Ovary (tissue), 9 donors: ENCODE results near the gene MOBP. TPM values are rescaled to one million over a fixed set of nuclear protein-coding genes. Genes with fewer than 3 reads are reported as not detected.

ENCODE experiments used
- DNase-seq, 5 donors: peaks; one replicate each; pipeline ENCODE4 v3.0.0-alpha.2; 2019 to 2020
- H3K27ac ChIP-seq, 2 donors: fragments of 200-600 bp; one replicate each; pipeline versions ENCODE4 v1.5.1 to v1.8.0; 2019 to 2022
- H3K27me3 ChIP-seq: fragments of 200-600 bp; one replicate; pipeline ENCODE4 v1.8.0; 2022
- H3K36me3 ChIP-seq: fragments of 200-600 bp; sonication (generic); one replicate; pipeline ENCODE4 v1.5.1; 2019
- H3K4me1 ChIP-seq: one replicate; pipeline ENCODE4 v1.8.1; 2013; ENCODE audit warnings: mild to moderate bottlenecking, moderate library complexity; ENCODE audit not compliant: insufficient read depth
- H3K4me3 ChIP-seq: fragments of 200-600 bp; sonication (generic); one replicate; pipeline ENCODE4 v1.5.1; 2017
- H3K9me3 ChIP-seq, 2 donors: fragments of 200-600 bp in 1 of 2; sonication (generic) in 1 of 2; one replicate each; pipeline versions ENCODE4 v1.5.1 to v1.8.1; 2013 to 2019; ENCODE audit warnings: mild to moderate bottlenecking in 1 of 2, moderate library complexity in 1 of 2
- CTCF ChIP-seq, 3 donors: fragments of 450-650 bp in 2 of 3; fragments of 200-600 bp in 1 of 3; IDR thresholded peaks; one replicate each; pipeline versions ENCODE4 v1.5.1 to v1.8.0; 2016 to 2022; ENCODE audit warnings: antibody characterized with exemption in 3 of 3, mild to moderate bottlenecking in 1 of 3
- EP300 ChIP-seq: sonication (generic); formaldehyde crosslinking; IDR thresholded peaks from one replicate; pipeline ENCODE4 v1.6.1; 2017; ENCODE audit warnings: antibody characterized with exemption
- POLR2A ChIP-seq: fragments of 450-650 bp; IDR thresholded peaks from one replicate; pipeline ENCODE4 v1.6.1; 2017; ENCODE audit warnings: antibody characterized with exemption, mild to moderate bottlenecking, moderate library complexity
- WGBS, 3 donors: extraction: QIAGEN DNeasy Blood & Tissue Kit in 1 of 3; methylation state at CpG; one replicate each; pipeline versions ENCODE4 v1.1.5 to v1.1.7; 2013 to 2017; 5-methylcytosine and 5-hydroxymethylcytosine counted together
- intact Hi-C, 4 donors: fragments of 100-400 bp; cut with DNase I; formaldehyde crosslinking; loops; one replicate each; pipeline versions ENCODE4 v1.11.0 to v1.15.1; 2022 to 2023
- polyA plus RNA-seq, 2 donors: library from polyadenylated mRNA; stranded (reverse); fragments of 200-250 nt in 1 of 2; fragments of 350-450 nt in 1 of 2; fragmentation: Illumina TruSeq in 1 of 2; extraction: RNeasy Lipid Tissue Mini Kit (QIAGEN cat#74804) in 1 of 2; gene quantifications; one replicate each; pipeline ENCODE4 v1.2.3, GENCODE V29; 2013 to 2014
- total RNA-seq, 7 donors: library from RNA; depleted of rRNA in 2 of 7; stranded (reverse); fragments of >200 nt in 2 of 7; fragmentation: NEBNext Ultra II Directional in 3 of 7; extraction: Animal tissue kit (Norgen Biotek cat#: 25700) in 3 of 7; gene quantifications; one replicate each; pipeline versions ENCODE4 v1.1.0 to v1.2.4, GENCODE V29; 2016 to 2023
- donor health status: DM: no; HTN: no; CAD: no; lungs with moderate emphysema.
- donor health status: DM: no; HTN: no; CAD: no.
- donor health status: Bipolar disorder and iron deficiency.
- donor health status: DM: yes; HTN: yes; CAD: no.
- donor health status: DM: no; HTN: no; CAD: no.
- donor health status: DM: yes; HTN: yes; CAD: no.

Gene MOBP
- total and polyA plus RNA-seq, 9 donors: 0.07 to 1.0 (median 0.23) TPM; not detected in 1

GRCh38 chr3:39433642-39434041 lies 33.8 kb upstream of the MOBP start:
- Histone ChIP-seq H3K4me1 (peaks cover 5% of the 10 kb centered on the region), H3K27ac (no peak overlapping the region), H3K4me3 (no peak overlapping the region), H3K27me3 (no peaks in the 10 kb centered on the region), H3K36me3 (no peaks in the 10 kb centered on the region), H3K9me3 (no peaks in the 10 kb centered on the region)
- 23 to 49% (median 32%) methylated on average over 3 of the region's 3 CpGs for WGBS, 3 donors
- intact Hi-C loops: no loop called here
- no peak for DNase-seq
- no peak for TF ChIP-seq CTCF (IDR thresholded peaks at IDR 0.05)
- no peak for TF ChIP-seq POLR2A
- TF ChIP-seq EP300: no peak

GRCh38 chr3:39434574-39434973 lies 32.9 kb upstream of the MOBP start:
- H3K4me3 ChIP-seq: no peak overlapping the region
- H3K4me1 ChIP-seq: peaks cover 5% of the 10 kb centered on the region
- no peak overlapping the region for H3K27ac ChIP-seq
- no peak for TF ChIP-seq EP300
- TF ChIP-seq POLR2A: no peak
- no peak for TF ChIP-seq CTCF (IDR thresholded peaks at IDR 0.05)
- intact Hi-C loops: no loop called here
- 65 to 88% (median 79%) methylated on average over 5 of the region's 5 CpGs for WGBS, 3 donors
- H3K27me3 ChIP-seq: no peaks in the 10 kb centered on the region
- H3K36me3 ChIP-seq: no peaks in the 10 kb centered on the region
- no peak for DNase-seq
- no peaks in the 10 kb centered on the region for H3K9me3 ChIP-seq

GRCh38 chr3:39435006-39435748 lies 32.3 kb upstream of the MOBP start:
- 33 to 75% (median 55%) methylated on average over 1 of the region's 1 CpG for WGBS, 3 donors
- peaks cover 5% of the 10 kb centered on the region for H3K4me1 ChIP-seq
- no peak for TF ChIP-seq EP300
- TF ChIP-seq POLR2A: no peak
- TF ChIP-seq CTCF (IDR thresholded peaks at IDR 0.05): no peak
- no peak overlapping the region for H3K4me3 ChIP-seq
- intact Hi-C loops: no loop called here
- H3K27me3 ChIP-seq: no peaks in the 10 kb centered on the region
- H3K9me3 ChIP-seq: no peaks in the 10 kb centered on the region
- H3K27ac ChIP-seq: no peak overlapping the region
- DNase-seq: no peak
- H3K36me3 ChIP-seq: no peaks in the 10 kb centered on the region

- WGBS, 3 donors: 39 to 49% (median 40%) methylated on average over 4 of the region's 4 CpGs
- Histone ChIP-seq H3K27me3 (no peaks in the 10 kb centered on the region), H3K27ac (no peak overlapping the region), H3K4me3 (no peak overlapping the region), H3K9me3 (no peaks in the 10 kb centered on the region), H3K36me3 (no peaks in the 10 kb centered on the region), H3K4me1 (peaks cover 1% of the 10 kb centered on the region)
- TF ChIP-seq CTCF (IDR thresholded peaks at IDR 0.05) (no peak), EP300 (no peak), POLR2A (no peak)
- DNase-seq: no peak
- intact Hi-C loops: no loop called here
Measured at GRCh38 chr3:39438880-39439279, 28.6 kb upstream of the MOBP start.
